Measurements from ENCODE around the gene KDM4B.

DNA sequence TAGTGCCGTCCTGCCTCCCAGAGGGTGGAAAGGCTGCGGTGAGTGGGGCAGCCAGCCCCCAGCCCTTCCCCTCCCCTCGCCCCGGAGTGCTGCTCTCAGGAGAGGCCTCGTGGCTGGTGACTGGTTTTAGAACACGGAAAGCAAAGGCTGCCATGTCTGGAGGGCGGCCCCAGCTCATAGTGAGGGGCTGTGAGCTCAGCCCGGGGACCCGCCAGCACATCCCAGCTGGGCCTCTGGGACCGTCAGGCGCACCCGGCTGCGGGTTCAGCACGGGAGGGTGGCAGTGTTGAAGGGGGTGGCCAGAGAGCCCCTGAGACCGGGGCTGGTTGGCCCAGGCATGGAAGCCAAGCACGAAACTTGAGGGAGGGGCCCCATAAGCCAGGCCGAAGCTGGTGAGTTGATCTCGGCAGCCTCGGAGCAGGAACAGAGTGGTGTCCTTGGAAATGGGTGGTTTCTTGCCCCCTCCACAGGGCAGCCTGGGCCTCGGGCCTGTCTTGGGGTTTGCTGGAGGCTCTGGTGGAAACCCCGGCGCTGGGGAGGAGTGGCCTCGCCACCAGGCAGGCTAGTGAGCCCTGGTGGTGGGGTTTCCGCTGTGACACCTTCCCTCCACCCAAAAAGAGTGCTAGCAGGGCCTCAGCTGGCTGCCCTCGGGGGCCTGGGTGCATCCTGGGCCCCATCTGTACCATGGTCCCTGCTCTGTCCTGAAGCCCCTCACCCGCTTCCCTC lies 157.7 kb downstream of the KDM4B start:
- TF ChIP-seq, protein P1, sequence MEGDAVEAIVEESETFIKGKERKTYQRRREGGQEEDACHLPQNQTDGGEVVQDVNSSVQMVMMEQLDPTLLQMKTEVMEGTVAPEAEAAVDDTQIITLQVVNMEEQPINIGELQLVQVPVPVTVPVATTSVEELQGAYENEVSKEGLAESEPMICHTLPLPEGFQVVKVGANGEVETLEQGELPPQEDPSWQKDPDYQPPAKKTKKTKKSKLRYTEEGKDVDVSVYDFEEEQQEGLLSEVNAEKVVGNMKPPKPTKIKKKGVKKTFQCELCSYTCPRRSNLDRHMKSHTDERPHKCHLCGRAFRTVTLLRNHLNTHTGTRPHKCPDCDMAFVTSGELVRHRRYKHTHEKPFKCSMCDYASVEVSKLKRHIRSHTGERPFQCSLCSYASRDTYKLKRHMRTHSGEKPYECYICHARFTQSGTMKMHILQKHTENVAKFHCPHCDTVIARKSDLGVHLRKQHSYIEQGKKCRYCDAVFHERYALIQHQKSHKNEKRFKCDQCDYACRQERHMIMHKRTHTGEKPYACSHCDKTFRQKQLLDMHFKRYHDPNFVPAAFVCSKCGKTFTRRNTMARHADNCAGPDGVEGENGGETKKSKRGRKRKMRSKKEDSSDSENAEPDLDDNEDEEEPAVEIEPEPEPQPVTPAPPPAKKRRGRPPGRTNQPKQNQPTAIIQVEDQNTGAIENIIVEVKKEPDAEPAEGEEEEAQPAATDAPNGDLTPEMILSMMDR (IDR thresholded peaks at IDR 0.05) = no peak
- no peak for TF ChIP-seq POLR2A (IDR thresholded peaks at IDR 0.05)
